K562 (cell line): ENCODE measurements around the gene IGDCC3. TPM values are rescaled to one million over a fixed set of nuclear protein-coding genes. Genes with fewer than 3 reads are reported as not detected.

Source experiments
- CHD2 ChIP-seq: IDR thresholded peaks from 2 replicates; pipeline ENCODE4 v1.6.1; 2011; ENCODE audit warnings: low read depth, low read length
- EWSR1 ChIP-seq: fragments of 450-650 bp; IDR thresholded peaks from 2 replicates; pipeline ENCODE4 v1.6.1; 2018; ENCODE audit warnings: borderline replicate concordance, mild to moderate bottlenecking, low read depth, moderate library complexity; ENCODE audit not compliant: partially characterized antibody
- FOSL1 ChIP-seq: fragments of 200-800 bp; sonication (Bioruptor generic); conservative IDR thresholded peaks from 2 replicates; pipeline ENCODE4 v1.6.1; 2016; ENCODE audit warnings: missing genetic modification characterization, missing compliant biosample characterization
- GATAD2A ChIP-seq: fragments of 450-650 bp; IDR thresholded peaks from 2 replicates; pipeline ENCODE4 v1.6.1; 2017
- MCM2 ChIP-seq: fragments of 450-650 bp; IDR thresholded peaks from 2 replicates; pipeline ENCODE4 v1.6.1; 2017; ENCODE audit warnings: low read depth, mild to moderate bottlenecking
- MEF2D ChIP-seq: conservative IDR thresholded peaks from 2 replicates; pipeline ENCODE4 v1.6.1; 2016; ENCODE audit warnings: low read depth, missing genetic modification characterization, missing compliant biosample characterization
- MXI1 ChIP-seq: IDR thresholded peaks from 2 replicates; pipeline ENCODE4 v1.6.1; 2011; ENCODE audit warnings: low read depth, mild to moderate bottlenecking, improper control_type of control experiment, low read length
- NFRKB ChIP-seq: fragments of 450-650 bp; IDR thresholded peaks from 2 replicates; pipeline ENCODE4 v1.6.1; 2016; ENCODE audit warnings: low read depth
- POLR2B ChIP-seq: fragments of 450-650 bp; IDR thresholded peaks from 2 replicates; pipeline ENCODE4 v1.6.1; 2018; ENCODE audit warnings: low read depth; ENCODE audit not compliant: partially characterized antibody
- SMAD2 ChIP-seq: fragments of 150-350 bp; IDR thresholded peaks from 2 replicates; pipeline ENCODE4 v1.6.1; 2014; ENCODE audit warnings: low read depth, mild to moderate bottlenecking, low read length
- SRSF9 ChIP-seq: fragments of 200-400 bp; formaldehyde crosslinking; IDR thresholded peaks from 2 replicates; pipeline ENCODE4 v1.6.1; 2017; ENCODE audit warnings: low read depth, low read length, borderline replicate concordance
- TAF1 ChIP-seq: IDR thresholded peaks from 2 replicates; pipeline ENCODE4 v1.6.1; 2011; ENCODE audit warnings: mild to moderate bottlenecking, low read length, moderate library complexity; ENCODE audit not compliant: insufficient read depth, control insufficient read depth, severe bottlenecking; ENCODE audit errors: extremely low read depth
- ZNF57 ChIP-seq: fragments of 450-650 bp; formaldehyde crosslinking; IDR thresholded peaks from 2 replicates; pipeline ENCODE4 v1.4.0; 2020; ENCODE audit warnings: mild to moderate bottlenecking, moderate library complexity
- ZNF699 ChIP-seq: fragments of 250-450 bp; sonication (Bioruptor Pico); IDR thresholded peaks from 2 replicates; pipeline ENCODE4 v1.8.0; 2021; ENCODE audit warnings: mild to moderate bottlenecking, moderate library complexity; ENCODE audit not compliant: insufficient replicate concordance
- polyA plus RNA-seq, 8 experiments: library from polyadenylated mRNA; depleted of rRNA in 4 of 8; stranded (reverse) in 5 of 8; unstranded in 3 of 8; fragments of >200 nt; fragmentation: Nextera tagmentation in 2 of 8; fragmentation: Illumina TruSeq in 1 of 8; extraction: Ambion mirVana in 2 of 8; extraction: Trizol in 1 of 8; gene quantifications; 2 replicates each; pipeline versions ENCODE4 v1.2.1 to v1.2.3, GENCODE V29; 2011 to 2014; ENCODE audit warnings: inconsistent platforms in 1 of 8, missing spikeins in 1 of 8
- total RNA-seq, 7 experiments: library from RNA; depleted of rRNA in 6 of 7; stranded (reverse); fragments of >200 nt in 6 of 7; fragmentation: Illumina TruSeq in 2 of 7; extraction: Trizol in 2 of 7; gene quantifications; 2 replicates each; pipeline versions ENCODE4 v1.2.1 to v1.2.3, GENCODE V29; 2011 to 2021; ENCODE audit warnings: low replicate concordance in 1 of 7
- TF ChIP-seq, protein P1 (sequence below): fragments of 450-650 bp; formaldehyde crosslinking; IDR thresholded peaks from 2 replicates; pipeline ENCODE4 v1.4.0; 2020; ENCODE audit warnings: mild to moderate bottlenecking, moderate library complexity
- TF ChIP-seq, protein P2 (sequence below): fragments of 450-650 bp; IDR thresholded peaks from 2 replicates; pipeline ENCODE4 v1.6.1; 2018; ENCODE audit warnings: mild to moderate bottlenecking, low read depth; ENCODE audit not compliant: partially characterized antibody
- TF ChIP-seq, protein P3 (sequence below): fragments of 250-450 bp; sonication (Bioruptor Pico); IDR thresholded peaks from 2 replicates; pipeline ENCODE4 v1.8.0; 2021; ENCODE audit warnings: moderate library complexity, mild to moderate bottlenecking, inconsistent platforms
- TF ChIP-seq, protein P4 (sequence below), 2 experiments: fragments of 450-650 bp; conservative IDR thresholded peaks; 2 replicates each; pipeline ENCODE4 v1.6.1; 2017; ENCODE audit warnings: mild to moderate bottlenecking in 2 of 2, moderate library complexity in 2 of 2
- TF ChIP-seq, protein P5 (sequence below): sonication (generic); formaldehyde crosslinking; IDR thresholded peaks from 2 replicates; pipeline ENCODE4 v1.8.1; 2023; ENCODE audit warnings: mild to moderate bottlenecking, missing genetic modification reagents

Gene IGDCC3
- total and polyA plus RNA-seq, 9 of the 15 experiments (the other 6 are each of a cell fraction or from before 2014, with no cell fraction given): not detected

DNA sequence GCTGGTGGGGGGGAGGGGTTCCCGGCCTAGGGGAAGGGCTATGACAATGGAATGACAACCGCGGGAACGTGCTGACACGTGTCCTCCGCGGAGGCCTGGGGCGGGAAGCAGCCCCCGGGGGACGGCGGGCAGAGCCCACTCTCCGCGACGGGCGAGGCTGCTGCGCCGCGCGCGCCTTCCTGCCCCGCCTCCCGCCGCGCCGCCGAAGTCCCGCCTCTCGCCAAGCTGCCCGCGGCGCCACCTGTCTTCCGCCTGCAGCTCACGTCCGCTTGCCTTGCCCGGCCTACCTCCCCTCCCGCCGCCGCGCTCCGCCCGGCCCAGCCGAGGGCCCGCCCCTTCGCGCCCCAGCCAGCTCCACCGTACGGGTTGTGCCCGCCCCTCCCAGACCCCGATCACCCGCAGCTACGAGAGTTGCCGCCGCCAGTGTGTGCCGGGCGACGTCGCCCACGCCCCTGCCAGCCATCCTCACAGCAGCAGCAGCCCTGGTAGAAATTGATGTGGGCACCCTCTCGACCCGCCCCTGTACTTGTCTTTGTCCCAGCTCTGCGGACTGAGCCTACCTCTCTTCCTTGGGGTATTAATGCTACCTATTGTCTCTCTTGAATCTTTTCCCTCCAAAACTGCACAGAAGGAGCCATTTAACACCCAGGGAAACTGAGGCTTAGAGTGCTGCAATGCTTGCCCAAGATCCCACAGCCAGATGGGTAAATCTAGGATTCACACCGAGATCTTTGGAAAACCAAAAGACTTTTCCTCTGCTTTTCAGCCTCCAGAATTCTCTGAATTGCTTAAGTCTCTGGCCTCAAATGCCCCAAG, 90.9 kb downstream of the IGDCC3 start, which contains the start of gene PARP16 (continued):
- TF ChIP-seq, protein P1, sequence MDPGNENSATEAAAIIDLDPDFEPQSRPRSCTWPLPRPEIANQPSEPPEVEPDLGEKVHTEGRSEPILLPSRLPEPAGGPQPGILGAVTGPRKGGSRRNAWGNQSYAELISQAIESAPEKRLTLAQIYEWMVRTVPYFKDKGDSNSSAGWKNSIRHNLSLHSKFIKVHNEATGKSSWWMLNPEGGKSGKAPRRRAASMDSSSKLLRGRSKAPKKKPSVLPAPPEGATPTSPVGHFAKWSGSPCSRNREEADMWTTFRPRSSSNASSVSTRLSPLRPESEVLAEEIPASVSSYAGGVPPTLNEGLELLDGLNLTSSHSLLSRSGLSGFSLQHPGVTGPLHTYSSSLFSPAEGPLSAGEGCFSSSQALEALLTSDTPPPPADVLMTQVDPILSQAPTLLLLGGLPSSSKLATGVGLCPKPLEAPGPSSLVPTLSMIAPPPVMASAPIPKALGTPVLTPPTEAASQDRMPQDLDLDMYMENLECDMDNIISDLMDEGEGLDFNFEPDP: no peak
- TF ChIP-seq GATAD2A (peak; percentile 11; the same call in 1 of the 2 replicates), SRSF9 (no peak), TAF1 (no peak), EWSR1 (no peak), NFRKB (no peak), CHD2 (no peak), MXI1 (0 out of 2 replicates have a peak, but pooled peaks have one; percentile 53), ZNF57 (CRISPR knock-in tag) (no peak), FOSL1 (tag) (no peak), ZNF699 (no peak), POLR2B (peak; percentile 25), SMAD2 (no peak), MCM2 (no peak), MEF2D (tag) (no peak)
- TF ChIP-seq, protein P2, sequence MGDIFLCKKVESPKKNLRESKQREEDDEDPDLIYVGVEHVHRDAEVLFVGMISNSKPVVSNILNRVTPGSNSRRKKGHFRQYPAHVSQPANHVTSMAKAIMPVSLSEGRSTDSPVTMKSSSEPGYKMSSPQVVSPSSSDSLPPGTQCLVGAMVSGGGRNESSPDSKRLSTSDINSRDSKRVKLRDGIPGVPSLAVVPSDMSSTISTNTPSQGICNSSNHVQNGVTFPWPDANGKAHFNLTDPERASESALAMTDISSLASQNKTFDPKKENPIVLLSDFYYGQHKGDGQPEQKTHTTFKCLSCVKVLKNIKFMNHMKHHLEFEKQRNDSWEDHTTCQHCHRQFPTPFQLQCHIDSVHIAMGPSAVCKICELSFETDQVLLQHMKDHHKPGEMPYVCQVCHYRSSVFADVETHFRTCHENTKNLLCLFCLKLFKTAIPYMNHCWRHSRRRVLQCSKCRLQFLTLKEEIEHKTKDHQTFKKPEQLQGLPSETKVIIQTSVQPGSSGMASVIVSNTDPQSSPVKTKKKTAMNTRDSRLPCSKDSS: no peak
- TF ChIP-seq, protein P3, sequence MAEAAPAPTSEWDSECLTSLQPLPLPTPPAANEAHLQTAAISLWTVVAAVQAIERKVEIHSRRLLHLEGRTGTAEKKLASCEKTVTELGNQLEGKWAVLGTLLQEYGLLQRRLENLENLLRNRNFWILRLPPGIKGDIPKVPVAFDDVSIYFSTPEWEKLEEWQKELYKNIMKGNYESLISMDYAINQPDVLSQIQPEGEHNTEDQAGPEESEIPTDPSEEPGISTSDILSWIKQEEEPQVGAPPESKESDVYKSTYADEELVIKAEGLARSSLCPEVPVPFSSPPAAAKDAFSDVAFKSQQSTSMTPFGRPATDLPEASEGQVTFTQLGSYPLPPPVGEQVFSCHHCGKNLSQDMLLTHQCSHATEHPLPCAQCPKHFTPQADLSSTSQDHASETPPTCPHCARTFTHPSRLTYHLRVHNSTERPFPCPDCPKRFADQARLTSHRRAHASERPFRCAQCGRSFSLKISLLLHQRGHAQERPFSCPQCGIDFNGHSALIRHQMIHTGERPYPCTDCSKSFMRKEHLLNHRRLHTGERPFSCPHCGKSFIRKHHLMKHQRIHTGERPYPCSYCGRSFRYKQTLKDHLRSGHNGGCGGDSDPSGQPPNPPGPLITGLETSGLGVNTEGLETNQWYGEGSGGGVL (CRISPR knock-in tag): no peak
- TF ChIP-seq, protein P4, sequence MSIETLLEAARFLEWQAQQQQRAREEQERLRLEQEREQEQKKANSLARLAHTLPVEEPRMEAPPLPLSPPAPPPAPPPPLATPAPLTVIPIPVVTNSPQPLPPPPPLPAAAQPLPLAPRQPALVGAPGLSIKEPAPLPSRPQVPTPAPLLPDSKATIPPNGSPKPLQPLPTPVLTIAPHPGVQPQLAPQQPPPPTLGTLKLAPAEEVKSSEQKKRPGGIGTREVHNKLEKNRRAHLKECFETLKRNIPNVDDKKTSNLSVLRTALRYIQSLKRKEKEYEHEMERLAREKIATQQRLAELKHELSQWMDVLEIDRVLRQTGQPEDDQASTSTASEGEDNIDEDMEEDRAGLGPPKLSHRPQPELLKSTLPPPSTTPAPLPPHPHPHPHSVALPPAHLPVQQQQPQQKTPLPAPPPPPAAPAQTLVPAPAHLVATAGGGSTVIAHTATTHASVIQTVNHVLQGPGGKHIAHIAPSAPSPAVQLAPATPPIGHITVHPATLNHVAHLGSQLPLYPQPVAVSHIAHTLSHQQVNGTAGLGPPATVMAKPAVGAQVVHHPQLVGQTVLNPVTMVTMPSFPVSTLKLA (conservative IDR thresholded peaks at IDR 0.05): peak in 1 of 2 experiments; percentile 23; a peak in 2 of 4 replicates
- TF ChIP-seq, protein P5, sequence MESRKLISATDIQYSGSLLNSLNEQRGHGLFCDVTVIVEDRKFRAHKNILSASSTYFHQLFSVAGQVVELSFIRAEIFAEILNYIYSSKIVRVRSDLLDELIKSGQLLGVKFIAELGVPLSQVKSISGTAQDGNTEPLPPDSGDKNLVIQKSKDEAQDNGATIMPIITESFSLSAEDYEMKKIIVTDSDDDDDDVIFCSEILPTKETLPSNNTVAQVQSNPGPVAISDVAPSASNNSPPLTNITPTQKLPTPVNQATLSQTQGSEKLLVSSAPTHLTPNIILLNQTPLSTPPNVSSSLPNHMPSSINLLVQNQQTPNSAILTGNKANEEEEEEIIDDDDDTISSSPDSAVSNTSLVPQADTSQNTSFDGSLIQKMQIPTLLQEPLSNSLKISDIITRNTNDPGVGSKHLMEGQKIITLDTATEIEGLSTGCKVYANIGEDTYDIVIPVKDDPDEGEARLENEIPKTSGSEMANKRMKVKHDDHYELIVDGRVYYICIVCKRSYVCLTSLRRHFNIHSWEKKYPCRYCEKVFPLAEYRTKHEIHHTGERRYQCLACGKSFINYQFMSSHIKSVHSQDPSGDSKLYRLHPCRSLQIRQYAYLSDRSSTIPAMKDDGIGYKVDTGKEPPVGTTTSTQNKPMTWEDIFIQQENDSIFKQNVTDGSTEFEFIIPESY (CRISPR knock-in tag): peak; percentile 37; the same call in 1 of the 2 replicates
